Stimulated activated CD4-positive, alpha-beta T cell treated with anti-CD3 and anti-CD28 coated beads, Interleukin-15, amount 100 ng/mL, for 1 hour (primary cell): Measurements from ENCODE around the gene ACTC1.
"Not testable (repeated sequence)": the region's sequence is repeated elsewhere in the genome, so short reads cannot be mapped to it uniquely, and the experiment has no call there.

ENCODE experiments used
- DNase-seq, 2 donors: peaks; one replicate each; pipeline ENCODE4 v3.0.0-alpha.2; 2020; ENCODE audit warnings: low read depth in 1 of 2, low spot score in 1 of 2

Gene ACTC1

DNA sequence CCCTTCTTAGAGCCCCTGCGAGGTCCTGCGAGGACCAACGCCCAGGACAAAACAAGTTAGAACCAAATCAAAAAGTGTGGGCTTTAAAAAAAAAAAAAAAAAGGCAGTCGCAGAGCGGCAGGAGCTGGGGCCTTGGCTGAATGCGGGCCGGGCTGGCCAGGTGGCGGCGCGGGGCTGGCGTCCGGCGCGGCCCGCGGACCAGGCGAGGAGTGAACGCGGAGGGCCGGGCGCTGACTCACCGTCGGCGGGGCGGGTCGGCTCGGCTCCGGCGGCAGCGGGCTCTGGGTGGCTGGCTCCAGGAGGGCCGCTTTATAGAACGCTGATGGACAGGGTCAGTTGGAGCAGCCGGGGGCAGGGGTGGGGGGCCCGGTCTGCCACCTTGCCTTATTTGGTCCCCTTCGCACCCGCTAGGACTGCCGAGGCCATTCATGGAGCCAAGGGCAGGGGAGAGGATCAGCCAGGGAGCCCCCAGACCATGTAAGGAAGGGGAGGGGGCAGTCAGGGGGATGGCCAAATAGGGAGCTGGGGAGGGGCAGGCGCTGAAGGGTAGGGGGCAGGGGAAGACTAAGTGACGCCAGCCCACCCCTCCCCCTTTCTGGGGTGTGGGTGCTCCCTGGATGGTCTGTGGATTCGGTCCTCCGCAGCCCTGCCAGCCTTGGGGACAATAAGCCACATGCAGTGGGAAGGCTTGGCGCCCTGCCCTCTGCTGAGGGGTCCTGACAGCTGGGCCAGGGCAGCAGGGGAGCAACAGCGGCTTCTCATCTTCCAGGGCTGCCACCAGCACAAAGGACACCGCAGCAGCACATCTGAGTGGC is at the start of gene ACTC1:
Gene ACTC1 (minus strand): TSS at position 283 of the 815 bp plus-strand sequence. CDS start 741 bp downstream, outside the sequence.
- DNase-seq, result no peak

DNA sequence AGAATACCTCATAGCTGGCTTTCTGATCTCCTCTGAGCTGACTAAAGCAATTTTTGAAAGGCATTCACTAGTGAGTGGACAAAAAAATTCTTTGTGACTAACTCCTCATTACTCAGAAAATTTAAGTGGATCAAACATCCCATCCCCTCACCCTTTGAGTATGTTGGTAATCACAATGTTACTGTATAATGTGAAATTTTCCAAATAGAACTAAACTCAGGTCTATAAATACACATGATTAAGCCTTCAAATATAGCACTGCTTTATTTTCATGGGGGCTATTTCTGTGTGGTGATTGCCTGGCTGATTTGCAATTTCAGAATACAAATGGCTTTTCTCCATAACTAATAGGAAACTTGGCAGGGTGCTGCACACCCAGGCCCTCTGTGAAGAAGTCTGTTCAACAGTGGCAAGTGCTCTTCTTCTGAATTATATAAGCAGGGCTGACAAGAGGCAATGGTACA is 45.9 kb upstream of the ACTC1 start:
- DNase-seq, result no peak

DNA sequence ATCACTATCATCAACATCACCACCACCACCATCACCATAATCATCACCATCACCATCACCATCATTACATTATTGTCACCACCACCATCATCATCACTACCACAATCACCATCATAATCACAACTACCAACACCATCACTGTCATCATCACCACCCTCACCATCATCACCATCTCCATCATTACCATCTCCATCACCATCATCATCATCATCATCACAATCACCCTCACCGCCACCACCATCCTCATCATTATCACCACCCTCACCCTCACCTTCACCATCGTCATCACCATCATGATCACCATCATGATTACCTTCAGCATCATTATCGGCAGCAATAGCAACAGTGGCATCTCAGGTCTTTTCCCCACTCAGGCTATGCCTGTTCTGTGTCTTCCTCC is 42.9 kb upstream of the ACTC1 start:
- no peak for DNase-seq

DNA sequence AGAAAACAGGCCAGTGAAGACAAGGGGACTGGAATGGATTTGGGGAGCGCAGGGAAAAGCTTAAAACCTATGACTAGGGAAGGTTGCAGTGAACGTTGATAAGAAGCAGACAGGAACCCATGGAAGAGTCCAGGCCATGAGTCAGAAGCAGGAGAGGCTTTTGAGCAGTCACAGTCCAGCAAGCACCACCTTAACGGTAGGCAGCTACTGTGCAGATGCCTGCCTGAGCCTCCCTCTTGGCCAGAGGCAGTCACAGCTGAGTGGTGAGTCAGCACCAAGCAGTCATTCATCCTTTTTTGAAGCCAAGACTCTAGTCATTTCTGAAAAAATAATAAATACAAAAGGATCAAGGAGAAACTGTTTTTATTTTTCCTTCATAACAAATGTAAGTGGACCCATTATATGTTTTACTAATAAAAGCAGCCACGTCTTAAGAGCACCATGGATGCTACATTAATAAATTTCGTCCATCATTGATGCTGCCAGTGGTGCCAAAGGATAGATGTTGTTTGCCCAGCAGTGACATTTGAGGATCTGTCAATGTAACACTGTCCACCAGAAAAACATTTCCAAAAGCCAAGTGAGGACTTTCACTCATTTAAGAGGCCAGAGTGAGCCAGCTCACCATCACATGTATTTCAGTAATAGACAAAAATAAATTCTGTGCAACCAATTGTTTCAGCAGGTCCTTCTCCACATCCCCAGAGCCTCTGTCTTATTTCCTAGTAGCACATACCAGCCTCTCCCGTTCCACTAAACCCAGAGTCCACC is 42.1 kb upstream of the ACTC1 start:
- DNase-seq, result no peak

DNA sequence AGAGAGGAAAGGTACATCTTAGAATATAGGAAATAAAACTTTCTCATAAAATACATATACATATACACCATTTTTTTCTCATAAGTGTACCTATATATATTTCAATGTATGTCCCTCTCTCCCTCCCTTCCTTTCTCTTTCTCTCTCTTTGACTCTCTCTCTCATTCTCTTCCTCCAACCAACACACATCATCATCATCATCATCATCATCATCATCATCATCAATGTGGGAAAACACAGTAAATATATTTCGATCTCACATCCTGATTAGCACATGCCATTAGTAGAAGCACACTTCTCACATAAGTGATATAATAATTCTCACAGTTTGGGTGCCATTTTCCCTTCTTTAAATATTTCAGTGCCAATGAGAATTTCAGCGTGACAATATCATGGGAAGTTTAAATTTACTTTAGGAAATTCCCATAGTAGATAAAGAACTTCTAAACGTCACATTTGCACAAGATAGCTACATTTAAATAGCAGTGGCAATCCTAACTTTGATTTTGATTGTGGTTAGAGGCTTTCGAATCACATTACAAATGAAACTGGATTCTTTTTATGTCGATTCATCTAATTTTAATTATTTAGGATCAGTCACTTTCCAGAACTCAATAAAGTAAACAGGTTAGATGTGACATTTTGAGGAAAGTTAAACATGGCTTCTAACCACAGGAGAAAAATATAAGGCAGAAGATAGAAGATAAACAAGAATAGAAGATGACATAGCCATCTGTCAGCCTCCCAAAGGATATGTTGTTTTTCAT is 33.0 kb upstream of the ACTC1 start:
- no peak for DNase-seq

DNA sequence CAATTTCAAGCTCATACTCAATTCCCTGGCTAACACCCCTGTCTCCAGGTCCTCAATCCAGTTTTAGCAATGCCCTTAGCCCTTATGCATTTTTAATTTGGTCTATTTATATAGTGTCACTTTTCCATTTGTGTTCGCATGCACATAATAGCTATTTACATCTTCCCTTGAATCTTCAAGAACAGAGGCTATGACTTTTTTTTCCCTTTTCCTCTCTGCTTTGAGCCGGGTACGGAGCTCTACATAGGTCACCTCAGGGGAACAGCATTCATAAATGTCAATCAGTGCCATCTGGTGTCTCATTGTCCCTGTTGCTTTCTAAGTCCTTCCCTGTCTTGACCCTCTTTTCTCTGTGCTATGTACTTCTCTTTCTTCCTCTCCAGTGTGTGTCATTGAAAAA is 26.5 kb upstream of the ACTC1 start:
- DNase-seq, result no peak

DNA sequence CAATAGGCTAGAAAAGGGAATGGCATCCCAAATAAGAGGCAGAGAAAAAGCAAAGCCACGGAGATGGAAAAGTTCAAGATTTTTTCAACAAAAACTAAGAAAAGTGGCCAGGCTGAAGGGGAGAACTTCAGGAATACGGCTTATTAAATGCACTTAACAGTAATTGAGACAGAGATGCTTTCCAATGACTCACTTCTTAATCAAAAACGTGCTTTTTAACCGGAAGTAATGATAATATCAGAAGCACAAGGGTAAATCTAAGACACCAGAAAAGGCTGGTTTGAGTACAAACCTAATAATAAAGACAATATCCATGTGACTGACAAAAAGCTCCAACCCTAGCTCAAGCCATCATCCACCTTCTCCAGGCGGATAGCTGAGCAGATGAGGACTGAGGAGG is 24.8 kb upstream of the ACTC1 start:
- DNase-seq, result no peak

DNA sequence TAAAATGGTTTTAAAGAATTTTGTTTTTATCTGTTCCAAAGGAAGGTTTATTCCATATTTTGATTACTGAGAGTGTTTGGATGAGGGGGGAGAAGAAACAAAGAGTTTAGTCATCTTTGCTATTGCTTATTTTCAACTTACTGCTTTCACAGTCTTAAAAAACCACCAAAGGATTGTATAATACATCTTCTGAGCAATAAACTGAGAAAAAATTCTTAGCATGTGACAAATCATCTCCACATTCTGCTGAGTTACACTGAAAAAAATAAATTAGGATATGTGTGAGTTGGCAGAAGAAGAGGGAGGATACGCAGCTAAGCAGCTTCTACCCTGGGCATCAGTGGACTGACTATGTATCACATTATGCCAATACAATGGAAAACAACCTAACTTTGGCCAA is 23.2 kb upstream of the ACTC1 start:
- DNase-seq, result no peak

DNA sequence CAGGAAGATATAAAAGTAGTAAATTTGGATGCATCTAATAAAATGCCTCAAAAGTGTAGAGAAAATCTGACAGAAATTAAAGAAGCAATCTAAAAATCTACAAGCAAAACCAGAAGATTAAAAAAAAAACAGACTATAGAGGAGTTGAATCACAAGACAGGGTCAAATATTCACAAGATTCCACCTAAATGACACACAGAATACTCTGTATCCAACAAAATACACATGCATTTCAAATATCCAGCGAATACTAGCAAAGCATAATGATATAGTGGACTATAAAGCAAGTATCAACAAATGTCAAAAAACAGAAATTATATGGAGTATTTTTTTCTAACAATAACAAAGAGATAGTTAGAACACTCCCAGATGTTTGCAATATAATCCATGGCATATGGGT is 20.5 kb upstream of the ACTC1 start:
- no peak for DNase-seq

DNA sequence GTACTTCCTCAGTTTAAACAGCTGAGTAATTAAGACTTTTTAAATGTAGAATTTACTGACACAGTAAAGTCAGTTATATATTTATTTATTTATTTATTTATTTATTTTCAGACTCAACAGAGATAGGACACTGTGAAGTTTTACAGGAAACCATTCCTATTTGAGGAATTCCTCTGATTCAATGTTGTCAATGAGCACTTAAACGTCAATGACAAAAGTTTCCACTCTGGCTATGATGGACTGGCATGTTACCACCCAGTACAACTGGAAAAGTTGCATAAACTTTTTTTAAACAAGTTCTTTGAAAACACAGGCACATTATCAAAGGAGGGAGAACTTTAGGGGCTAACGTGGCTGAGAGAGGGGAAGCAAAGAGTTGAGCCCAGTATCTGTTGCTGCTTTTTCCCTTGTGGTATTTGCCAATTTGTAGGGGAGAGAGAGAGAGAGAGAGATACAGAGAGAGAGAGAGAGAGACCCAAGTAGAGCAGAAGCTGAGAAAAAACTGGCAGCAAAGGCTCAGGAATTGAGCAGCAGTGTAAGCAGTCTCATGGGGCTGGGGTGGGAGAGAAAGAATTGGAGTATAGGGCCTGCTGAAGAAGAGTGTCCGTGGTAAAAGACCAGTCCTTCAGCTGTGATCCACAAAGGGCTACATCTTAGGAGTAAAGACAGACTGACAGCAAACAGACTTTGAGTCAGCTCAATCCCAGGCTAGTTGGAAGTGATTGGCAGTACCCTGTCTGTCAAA is 18.3 kb upstream of the ACTC1 start:
- no peak for DNase-seq

DNA sequence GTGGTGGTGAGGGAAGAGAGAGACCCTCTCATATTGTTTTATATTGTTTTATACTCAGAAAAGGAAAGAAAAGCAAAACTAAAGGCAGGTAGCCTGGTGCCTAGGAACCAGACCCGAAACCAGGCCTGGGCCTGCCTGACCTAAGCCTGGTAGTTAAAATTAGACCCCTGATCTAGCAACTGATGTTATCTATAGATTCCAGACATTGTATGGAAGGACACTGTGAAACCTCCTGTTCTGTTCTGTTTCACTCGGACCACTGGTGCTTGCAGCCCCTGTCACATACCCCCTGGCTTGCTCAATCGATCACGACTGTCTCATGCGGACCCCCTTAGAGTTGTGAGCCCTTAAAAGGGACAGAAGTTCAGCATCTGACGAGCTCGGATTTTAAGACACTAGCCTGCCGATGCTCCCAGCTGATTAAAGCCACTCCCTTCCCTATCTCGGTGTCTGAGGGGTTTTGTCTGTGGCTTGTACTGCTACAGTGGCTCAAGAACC is 17.6 kb upstream of the ACTC1 start:
- DNase-seq, result not testable (repeated sequence)

DNA sequence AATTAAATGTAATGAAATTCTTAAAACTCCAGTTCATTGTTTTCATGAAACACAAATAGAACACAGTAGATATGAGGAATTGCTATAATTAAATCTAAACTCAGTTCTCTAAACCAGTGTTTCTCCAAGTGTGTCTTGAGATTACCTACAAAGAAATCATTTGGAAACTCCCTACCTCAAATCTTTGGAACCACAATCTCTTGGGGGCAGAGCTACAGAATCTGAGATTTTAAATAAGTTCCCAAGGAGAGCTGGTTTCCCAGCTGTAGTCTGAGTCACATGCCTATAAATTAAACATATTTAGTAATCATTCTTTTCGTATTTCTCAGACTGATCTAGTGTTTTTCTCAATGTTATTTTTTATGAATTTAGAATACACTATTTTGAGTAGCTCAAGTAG is 17.0 kb upstream of the ACTC1 start:
- DNase-seq, result no peak

DNA sequence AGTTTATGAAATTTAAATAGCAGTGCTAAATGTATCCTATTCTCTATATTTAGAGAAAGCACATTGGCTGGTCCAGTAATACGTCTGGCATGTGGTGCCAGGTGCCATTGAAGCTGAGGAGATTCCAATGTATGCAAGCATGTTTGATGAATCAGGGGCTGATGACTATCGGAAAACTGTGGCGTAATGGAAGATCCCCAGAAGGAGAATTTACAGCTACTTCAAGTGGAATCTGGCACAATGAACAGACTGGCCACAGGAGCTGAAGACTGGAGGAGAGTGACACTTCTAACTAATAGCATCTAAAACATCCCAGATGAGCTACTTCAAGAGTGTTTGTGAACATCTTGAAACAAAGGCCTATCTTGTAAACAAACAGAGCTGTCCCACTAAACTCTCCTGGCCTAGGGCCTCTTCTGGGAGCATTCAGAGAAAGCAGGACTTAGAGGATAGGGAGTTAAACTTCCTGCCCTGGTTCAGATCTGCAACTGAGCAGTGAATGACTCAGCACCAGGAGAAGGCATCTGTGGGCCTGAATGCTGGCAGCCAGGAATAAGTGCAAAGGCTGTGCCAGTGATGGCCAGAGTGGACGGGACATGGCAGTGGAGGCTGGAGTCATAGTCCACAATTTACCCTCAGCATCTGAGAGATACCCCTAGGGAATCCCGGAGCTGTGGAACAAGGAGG is 15.2 kb upstream of the ACTC1 start:
- no peak for DNase-seq

DNA sequence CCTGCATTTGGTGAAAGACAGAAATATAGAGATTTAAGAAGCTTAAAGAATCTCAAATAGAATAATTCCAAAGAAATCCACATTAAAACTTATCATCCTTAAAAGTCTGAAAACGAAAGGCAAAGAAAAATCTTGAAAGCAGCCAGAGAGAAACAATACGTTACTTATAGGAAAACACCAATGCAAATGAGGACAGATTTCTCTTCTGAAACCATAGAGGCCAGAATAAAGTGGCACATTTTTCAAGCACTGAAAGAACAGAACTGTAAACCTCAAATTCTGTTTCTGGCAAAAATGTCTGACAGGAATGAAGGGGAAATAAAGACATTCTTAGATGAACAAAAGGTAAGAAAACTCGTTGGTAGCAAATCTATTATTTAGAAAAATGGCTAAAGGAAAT is 13.8 kb upstream of the ACTC1 start:
- no peak for DNase-seq

DNA sequence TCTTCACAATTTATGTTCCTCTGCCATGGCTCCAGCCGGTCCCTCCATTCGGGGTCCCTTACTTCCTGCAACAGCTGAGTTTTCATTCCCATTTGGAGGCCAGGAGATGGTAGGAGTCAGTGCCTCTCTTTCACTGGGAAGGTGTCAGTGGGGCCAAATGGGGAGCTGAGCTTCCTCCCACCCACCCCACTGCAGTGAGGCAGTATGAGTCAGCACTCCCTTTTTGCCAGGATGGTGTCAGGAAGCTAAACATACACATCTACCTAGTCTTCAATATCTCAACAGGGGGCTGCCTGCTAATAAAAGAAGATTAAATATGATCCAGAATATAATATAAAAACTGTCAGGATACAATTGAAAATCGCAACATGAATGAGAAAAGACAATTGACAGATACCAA is 12.7 kb upstream of the ACTC1 start:
- no peak for DNase-seq

DNA sequence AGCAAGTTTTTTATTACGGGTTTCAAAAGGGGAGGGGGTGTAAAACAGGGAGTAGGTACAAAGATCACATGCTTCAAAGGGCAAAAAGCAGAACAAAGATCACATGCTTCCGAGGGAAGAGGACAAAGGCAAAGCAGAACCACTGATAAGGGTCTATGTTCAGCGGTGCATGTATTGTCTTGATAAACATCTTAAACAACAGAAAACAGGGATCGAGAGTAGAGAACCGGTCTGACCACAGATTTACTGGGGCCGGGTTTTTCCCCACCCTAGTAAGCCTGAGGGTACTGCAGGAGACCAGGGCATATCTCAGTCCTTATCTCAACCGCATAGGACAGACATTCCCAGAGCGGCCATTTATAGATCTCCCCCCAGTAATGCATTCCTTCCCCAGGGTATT is 11.9 kb upstream of the ACTC1 start:
- DNase-seq, result not testable (repeated sequence)

DNA sequence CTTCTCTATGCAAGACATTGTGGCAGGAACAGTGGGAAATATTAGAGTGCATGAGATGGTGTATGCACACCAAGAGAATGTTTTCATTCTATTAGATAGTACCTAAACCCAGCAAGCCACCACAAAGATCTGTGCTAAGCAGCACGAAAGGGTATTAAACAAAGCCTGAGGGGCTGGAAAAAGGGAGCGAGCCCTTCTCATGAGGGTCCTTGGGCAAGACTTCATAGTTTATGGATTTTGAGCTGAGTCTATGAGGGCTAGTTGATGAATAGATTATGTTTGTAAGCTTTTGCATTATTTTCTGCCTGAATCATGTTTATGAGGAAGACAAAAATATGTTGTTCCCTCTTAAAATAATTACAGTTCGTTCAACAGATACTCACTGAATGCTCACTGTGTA is 9.4 kb upstream of the ACTC1 start:
- no peak for DNase-seq

DNA sequence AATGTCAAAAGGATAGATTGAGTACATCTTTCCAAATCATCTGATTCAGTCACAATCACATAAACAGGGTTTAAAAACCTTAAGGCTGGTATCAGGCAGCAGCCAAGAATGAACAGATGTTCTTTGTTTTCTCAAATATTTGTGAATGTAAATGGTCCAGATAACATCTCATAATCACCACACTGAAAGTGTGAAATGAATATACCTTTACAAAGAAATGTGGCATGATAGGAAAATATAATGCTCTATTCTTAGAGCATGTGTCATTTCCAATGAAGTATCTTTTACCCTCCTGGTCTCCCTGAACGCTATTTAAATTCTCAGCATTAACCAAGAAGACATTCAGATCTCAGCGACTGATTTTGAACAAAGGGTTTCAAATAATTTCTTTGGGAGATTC is 8.8 kb upstream of the ACTC1 start:
- DNase-seq, result no peak

DNA sequence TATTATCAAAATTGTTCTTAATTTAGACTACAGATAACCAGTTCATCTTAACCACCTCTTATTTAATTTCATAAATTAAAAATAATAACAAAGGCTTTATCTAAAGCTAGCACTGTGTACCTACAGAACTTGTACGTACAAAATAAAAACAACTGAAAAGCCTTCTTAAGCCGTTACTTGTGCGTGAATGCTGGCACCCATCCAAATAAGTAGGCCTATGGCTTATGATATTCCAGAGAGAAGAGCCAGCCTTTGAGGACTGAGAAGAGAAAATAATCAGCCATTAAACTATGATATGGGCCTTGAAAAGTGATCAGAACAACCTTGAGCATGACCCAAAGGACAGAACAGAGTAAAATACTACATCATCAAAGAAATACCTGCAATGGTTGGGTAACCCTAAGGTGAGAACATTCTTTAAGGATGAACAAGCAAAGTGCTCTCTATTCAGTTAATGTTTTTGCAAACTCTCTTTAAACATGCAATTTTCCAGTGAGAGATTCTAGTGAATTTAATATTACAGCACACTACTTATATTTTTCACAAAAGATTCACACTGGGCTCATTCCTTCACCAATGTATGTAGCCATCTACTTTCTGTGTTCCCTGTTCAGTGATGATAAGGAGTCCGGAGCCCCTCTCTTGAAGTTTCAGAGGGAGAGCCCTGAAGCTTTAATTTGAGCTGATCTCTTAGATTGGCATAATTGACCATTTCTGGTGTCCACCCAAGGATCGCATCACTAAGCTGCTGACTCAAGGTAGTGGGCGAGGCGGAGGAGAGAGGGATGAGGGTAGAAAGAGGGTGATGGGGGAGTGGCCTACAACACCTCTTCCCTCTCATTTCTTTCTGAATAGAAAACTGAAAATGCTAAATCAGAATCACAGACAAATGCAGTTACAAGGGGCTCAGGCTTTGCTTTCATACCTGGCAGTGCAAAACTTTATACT is 7.7 kb upstream of the ACTC1 start:
- DNase-seq, result no peak
